Stimulated activated effector memory CD8-positive, alpha-beta T cell treated with anti-CD3 and anti-CD28 coated beads, Interleukin-12 subunit alpha, Interleukin-12 subunit beta, amount 100 ng/mL, for 72 hours (primary cell): ENCODE data around the gene UQCRC2.
"Not testable (repeated sequence)": the region's sequence is repeated elsewhere in the genome, so short reads cannot be mapped to it uniquely, and the experiment has no call there.

Source experiments
- ATAC-seq: fragments of 150-1000 bp; cut with Tn5 transposase; 2 replicates; pipeline ENCODE4 v1.10.0; 2021
- DNase-seq, 2 donors: peaks; one replicate each; pipeline ENCODE4 v3.0.0; 2021 to 2022; ENCODE audit warnings: low spot score in 2 of 2
- H3K27ac Mint-ChIP-seq: one replicate; pipeline ENCODE4 v1.8.0; 2022; ENCODE audit warnings: mild to moderate bottlenecking, mixed read lengths
- H3K36me3 Mint-ChIP-seq: one replicate; pipeline ENCODE4 v1.8.0; 2022; ENCODE audit warnings: mild to moderate bottlenecking, mixed read lengths
- H3K4me1 Mint-ChIP-seq: one replicate; pipeline ENCODE4 v1.8.0; 2022; ENCODE audit warnings: mixed read lengths
- H3K4me3 Mint-ChIP-seq: one replicate; pipeline ENCODE4 v1.8.0; 2022; ENCODE audit warnings: mild to moderate bottlenecking, mixed read lengths
- H3K9me3 Mint-ChIP-seq: one replicate; pipeline ENCODE4 v1.8.0; 2022; ENCODE audit warnings: mixed read lengths

The UQCRC2 gene

DNA sequence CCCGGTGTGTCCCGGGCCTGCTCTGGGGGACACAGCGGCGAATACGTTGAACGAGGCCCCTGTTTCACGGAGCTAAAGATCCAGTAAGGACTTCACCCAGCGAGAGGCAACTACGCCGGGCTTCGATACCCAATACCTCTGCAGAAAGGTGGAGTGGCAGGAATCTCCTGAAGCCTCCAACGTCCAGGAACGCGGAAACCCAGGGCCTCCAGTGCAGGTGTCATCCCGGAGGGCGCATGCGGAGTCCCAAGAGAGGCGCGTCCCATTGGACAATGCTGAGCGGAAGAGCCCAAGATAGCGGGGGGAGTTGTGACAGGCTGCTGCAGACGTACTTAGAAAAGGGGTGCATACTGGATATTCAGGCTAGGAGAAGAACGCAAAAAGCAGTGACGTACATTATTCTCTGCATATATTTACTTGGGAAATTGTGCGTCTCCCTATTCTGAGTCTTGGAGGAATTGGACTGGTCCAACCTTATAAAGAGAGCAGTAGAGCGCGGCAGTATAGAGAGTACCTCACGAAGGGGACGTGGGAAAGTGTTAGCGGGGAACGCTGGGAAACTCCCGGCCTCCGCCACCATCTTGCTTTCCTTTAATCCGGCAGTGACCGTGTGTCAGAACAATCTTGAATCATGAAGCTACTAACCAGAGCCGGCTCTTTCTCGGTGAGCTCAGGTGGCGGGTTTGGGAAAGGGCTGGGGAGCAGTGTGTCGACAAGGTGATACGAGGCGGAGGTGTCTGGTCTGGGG lies at the start of gene UQCRC2:
TSS of gene UQCRC2 (plus strand) at position 569 of the 748 bp plus-strand sequence. CDS start at position 632, 63 bp downstream.
- Mint-ChIP-seq H3K27ac (peak within 1 kb of the TSS; percentile 99), H3K4me3 (peak within 1 kb of the TSS; percentile 96), H3K36me3 (peaks cover 27% of the 10 kb centered on the region), H3K4me1 (peaks cover 33% of the 10 kb centered on the region), H3K9me3 (no peaks in the 10 kb centered on the region)
- DNase-seq, result peak; percentile 71 to 93
- peak; percentile 95 for ATAC-seq

- not testable (repeated sequence) for H3K9me3 Mint-ChIP-seq, H3K4me3 Mint-ChIP-seq, H3K36me3 Mint-ChIP-seq, H3K27ac Mint-ChIP-seq, ATAC-seq, H3K4me1 Mint-ChIP-seq
- peak in 1 of 2 donors; percentile 13 for DNase-seq
Observed at GRCh38 chr16:21932650-21933049, 20.5 kb upstream of the UQCRC2 start.

DNA sequence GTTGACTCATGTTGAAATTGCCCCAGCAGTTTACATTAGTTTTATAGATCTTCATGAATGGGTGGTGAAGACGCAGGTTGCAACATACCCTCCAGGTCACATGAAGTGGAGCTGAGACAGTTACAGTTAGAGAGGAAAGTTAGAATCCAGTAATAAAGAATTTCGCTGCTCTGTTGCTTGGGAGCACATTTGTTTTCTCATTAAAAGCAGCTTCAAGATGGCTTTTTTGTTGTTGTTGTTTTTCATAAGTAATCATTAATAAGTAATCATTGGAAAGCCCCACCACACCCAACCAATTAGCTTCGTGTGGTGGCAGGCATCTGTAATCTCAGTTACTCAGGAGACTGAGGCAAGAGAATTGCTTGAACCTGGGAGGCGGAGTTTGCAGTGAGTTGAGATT lies 19.8 kb upstream of the UQCRC2 start:
- DNase-seq, result peak in 1 of 2 donors; percentile 6
- H3K9me3 Mint-ChIP-seq, ATAC-seq, H3K4me1 Mint-ChIP-seq, H3K27ac Mint-ChIP-seq, H3K36me3 Mint-ChIP-seq, H3K4me3 Mint-ChIP-seq: not testable (repeated sequence)

DNA sequence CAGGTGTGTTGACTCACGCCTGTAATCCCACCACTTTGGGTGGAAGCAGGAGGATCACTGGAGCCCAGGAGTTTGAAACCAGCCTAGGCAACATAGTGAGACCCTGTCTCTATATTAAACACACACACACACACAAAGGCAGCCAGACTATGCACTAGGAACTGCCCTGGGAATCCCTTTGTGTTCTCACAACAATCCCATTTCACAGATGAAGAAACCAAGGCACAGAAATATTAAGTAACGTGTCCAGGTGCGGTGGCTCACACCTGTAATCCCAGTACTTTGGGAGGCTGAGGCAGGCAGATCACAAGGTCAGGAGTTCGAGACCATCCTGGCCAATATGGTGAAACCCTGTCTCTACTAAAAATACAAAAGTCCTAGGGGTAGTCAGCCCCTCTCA lies 19.4 kb upstream of the UQCRC2 start:
- H3K27ac Mint-ChIP-seq, ATAC-seq: not testable (repeated sequence)

DNA sequence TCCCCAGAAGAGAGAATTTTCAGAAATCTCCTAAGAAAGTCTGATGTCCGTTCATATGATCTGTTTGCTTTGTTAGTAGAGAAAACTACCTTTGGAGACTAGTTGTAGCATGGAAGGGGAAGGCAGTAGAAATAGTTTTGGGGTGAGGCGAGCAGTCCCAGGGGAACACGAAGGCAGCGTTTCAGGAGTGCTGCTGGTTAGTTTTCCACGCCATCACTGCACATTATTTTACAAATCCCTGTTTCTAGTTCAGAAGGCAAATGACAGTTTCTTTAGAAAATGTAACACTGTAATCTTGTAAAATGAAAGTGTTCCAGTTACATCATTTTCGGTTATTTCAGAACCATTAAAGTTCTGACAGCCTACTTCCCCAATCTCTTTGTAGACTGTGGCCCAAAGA lies 16.9 kb upstream of the UQCRC2 start:
- H3K27ac Mint-ChIP-seq, ATAC-seq, H3K4me1 Mint-ChIP-seq, H3K9me3 Mint-ChIP-seq, H3K4me3 Mint-ChIP-seq, H3K36me3 Mint-ChIP-seq: not testable (repeated sequence)
- DNase-seq, result peak in 1 of 2 donors; percentile 4

More for the DNA sequence above, 19.4 kb upstream of the UQCRC2 start:
- not testable (repeated sequence) for H3K4me3 Mint-ChIP-seq, H3K4me1 Mint-ChIP-seq, H3K9me3 Mint-ChIP-seq, H3K36me3 Mint-ChIP-seq
- peak in 1 of 2 donors; percentile 3 for DNase-seq

DNA sequence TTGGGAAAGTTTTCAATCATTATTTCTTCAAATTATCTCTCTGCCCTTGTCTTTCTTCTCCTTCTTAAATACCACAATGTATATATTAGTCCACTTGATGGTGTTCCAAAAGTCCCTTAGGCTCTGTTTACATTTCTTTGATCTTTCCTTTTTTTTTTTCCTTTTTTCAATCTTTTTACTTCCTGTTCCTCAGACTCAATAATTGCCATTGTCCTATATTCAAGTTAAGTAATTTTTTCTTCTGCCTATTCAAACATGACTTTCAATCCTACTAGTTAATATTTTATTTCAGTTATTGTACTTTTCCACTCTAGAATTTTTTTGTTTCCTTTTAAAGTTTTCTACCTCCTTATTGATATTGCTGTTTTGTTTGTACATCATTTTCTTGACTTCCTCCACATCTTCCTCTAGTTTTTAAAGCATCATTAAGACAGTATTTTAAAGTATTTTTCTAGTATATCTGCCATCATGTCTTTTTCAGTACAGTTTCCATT lies 15.8 kb upstream of the UQCRC2 start:
- Mint-ChIP-seq H3K9me3 (no peaks in the 10 kb centered on the region), H3K4me3 (no peak overlapping the region), H3K36me3 (no peaks in the 10 kb centered on the region), H3K27ac (no peak overlapping the region), H3K4me1 (peaks cover 9% of the 10 kb centered on the region)
- ATAC-seq (no peak), DNase-seq (no peak)

GRCh38 chr16:21940570-21940969 lies 12.6 kb upstream of the UQCRC2 start:
- Mint-ChIP-seq H3K27ac (no peak overlapping the region), H3K4me1 (no peaks in the 10 kb centered on the region), H3K36me3 (no peaks in the 10 kb centered on the region), H3K9me3 (no peaks in the 10 kb centered on the region), H3K4me3 (no peak overlapping the region)
- DNase-seq, result no peak
- no peak for ATAC-seq

GRCh38 chr16:21943571-21943970 lies 9.6 kb upstream of the UQCRC2 start:
- no peaks in the 10 kb centered on the region for H3K9me3 Mint-ChIP-seq
- no peak for DNase-seq
- no peak for ATAC-seq
- peaks cover 6% of the 10 kb centered on the region for H3K36me3 Mint-ChIP-seq
- peaks cover 9% of the 10 kb centered on the region for H3K4me1 Mint-ChIP-seq
- H3K4me3 Mint-ChIP-seq, result no peak overlapping the region
- no peak overlapping the region for H3K27ac Mint-ChIP-seq

GRCh38 chr16:21946889-21947635 lies 6.1 kb upstream of the UQCRC2 start:
- peaks cover 10% of the 10 kb centered on the region for H3K36me3 Mint-ChIP-seq
- H3K4me1 Mint-ChIP-seq, result peaks cover 22% of the 10 kb centered on the region
- ATAC-seq (peak; percentile 63), DNase-seq (peak in 1 of 2 donors; percentile 47)
- no peaks in the 10 kb centered on the region for H3K9me3 Mint-ChIP-seq
- H3K27ac Mint-ChIP-seq, result peak overlapping the region; percentile 46
- peak overlapping the region; percentile 1 for H3K4me3 Mint-ChIP-seq

DNA sequence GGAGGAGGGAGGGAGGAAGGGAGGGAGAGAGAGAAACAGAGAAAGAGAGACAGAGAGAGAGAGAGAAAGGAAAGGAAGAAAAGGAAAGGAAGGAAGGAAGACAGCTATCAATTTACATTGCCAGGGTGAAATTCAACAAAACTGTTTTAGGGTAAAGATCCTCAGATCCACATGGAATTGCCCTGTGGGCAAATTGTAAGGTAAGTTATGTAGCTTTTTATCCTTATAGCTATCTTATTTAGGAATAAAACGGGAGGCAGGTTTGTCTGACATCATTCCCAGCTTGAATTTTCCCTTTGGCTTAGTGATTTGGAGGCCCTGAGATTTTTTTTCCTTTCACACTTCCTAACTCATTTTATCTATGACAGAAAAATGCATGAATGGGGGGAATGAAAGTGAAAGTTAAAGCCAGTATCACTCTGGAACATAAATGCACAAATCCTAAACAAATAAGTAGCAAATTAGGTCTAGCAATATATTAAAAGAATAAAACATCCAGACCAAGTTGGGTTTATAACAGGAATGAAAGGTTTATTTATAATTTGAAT lies 3.4 kb upstream of the UQCRC2 start:
- Mint-ChIP-seq H3K4me3 (no peak overlapping the region), H3K9me3 (no peaks in the 10 kb centered on the region), H3K36me3 (peaks cover 26% of the 10 kb centered on the region), H3K27ac (no peak overlapping the region), H3K4me1 (peaks cover 36% of the 10 kb centered on the region)
- DNase-seq, result no peak
- no peak for ATAC-seq

GRCh38 chr16:21950782-21951521 lies 2.2 kb upstream of the UQCRC2 start:
- ATAC-seq (no peak), DNase-seq (no peak)
- peak overlapping the region; percentile 96 for H3K4me3 Mint-ChIP-seq
- no peaks in the 10 kb centered on the region for H3K9me3 Mint-ChIP-seq
- H3K27ac Mint-ChIP-seq, result peak overlapping the region; percentile 71
- peaks cover 36% of the 10 kb centered on the region for H3K4me1 Mint-ChIP-seq
- H3K36me3 Mint-ChIP-seq, result peaks cover 27% of the 10 kb centered on the region

DNA sequence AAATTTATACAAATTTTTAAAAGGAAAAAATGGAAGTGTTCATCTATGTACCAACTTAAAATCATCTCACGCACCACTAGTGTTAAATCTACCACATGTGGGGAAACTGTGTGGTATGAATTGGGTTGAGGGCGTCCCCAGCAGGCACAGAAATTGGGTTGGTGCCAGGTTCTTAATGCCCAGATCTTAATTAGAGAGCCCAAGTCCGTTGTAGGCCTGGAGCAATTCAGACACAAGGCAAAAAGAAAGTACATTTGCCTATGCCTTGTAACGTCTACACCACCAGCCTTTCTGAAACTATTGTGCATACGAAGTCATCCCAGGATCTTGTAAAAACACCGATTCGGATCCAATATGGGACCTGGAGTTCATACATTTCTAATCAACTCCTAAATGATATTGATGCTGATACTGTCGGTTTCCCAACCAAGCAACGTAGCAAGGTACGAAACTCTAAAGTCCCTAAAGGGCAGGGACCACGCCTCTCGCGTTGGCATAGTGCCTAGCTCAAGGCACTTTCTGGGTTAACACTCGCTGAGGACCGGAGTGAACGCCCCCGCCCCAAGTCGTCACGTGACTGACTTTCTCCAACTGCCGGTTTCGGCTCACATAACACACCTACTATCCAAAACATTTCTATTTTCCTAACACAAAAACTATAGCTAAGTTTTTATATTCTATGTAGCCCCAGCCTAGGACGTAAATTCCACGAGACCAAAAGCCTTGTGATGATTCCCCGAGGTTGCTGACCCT lies 945 bp upstream of the UQCRC2 start:
- peak in 1 of 2 donors; percentile 43 for DNase-seq
- peak overlapping the region; percentile 96 for H3K4me3 Mint-ChIP-seq
- peaks cover 27% of the 10 kb centered on the region for H3K36me3 Mint-ChIP-seq
- no peaks in the 10 kb centered on the region for H3K9me3 Mint-ChIP-seq
- peak; percentile 63 for ATAC-seq
- H3K4me1 Mint-ChIP-seq, result peaks cover 31% of the 10 kb centered on the region
- H3K27ac Mint-ChIP-seq, result peak overlapping the region; percentile 99

DNA sequence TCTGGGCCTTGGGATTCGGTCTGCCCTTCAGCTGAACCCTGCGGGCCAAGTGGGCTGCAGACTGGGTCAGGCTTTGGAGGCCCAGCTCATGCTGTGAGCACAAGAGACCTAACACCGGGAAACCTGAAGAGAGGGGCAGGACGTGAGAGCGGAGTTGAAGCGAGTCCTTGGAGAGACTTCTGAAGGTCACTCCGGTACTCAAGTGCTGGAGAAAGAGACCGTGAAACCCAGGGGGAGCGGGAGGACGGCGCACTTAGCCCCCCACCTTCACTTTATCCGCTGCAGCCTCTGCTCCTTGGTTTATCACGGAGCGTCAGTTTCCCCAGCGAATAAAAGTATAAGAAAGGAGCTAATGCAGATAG lies 361 bp downstream of the UQCRC2 start:
- ATAC-seq, result no peak
- no peak for DNase-seq
- Mint-ChIP-seq H3K27ac (peak overlapping the region; percentile 99), H3K4me3 (peak overlapping the region; percentile 96), H3K36me3 (peaks cover 21% of the 10 kb centered on the region), H3K4me1 (peaks cover 34% of the 10 kb centered on the region), H3K9me3 (no peaks in the 10 kb centered on the region)

DNA sequence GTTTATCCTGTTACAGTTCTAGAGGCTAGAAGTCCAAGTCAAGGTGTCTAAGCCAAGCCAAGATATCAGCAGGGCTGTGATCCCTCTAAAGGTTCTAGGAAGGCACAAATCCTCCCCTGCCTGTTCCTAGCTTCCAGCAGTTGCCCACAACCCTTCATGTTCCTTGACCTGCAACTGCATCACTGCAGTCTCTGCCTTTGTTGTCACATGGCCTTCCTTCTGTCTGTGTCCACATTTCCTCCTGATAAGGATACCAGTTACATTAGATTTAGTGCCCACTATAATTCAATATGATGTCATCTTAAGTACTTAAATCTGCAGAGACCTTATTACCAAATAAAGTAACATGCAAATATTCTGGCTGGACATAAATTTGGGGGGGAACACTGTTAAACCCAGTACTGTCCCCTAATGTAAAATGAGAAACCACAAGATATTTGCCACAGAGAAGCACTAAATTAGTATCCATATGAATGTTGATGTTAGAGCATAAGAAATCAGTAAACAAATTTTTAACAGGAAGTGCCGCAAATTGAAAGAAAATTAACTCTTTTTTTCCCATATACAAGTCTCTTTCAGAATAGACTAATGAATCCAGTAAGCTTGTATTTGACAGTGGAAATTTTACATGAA lies 4.7 kb downstream of the UQCRC2 start:
- DNase-seq, result no peak
- no peaks in the 10 kb centered on the region for H3K9me3 Mint-ChIP-seq
- peak overlapping the region; percentile 33 for H3K27ac Mint-ChIP-seq
- no peak overlapping the region for H3K4me3 Mint-ChIP-seq
- ATAC-seq, result no peak
- peaks cover 12% of the 10 kb centered on the region for H3K36me3 Mint-ChIP-seq
- H3K4me1 Mint-ChIP-seq, result peaks cover 28% of the 10 kb centered on the region
